OCI-LY3 (cell line): ENCODE data around the gene DOCK2.

Experiments used
- CTCF ChIP-seq: fragments of 200-600, 300-600 bp; sonication (generic); IDR thresholded peaks from 2 replicates; pipeline ENCODE4 v1.5.1; 2014; ENCODE audit warnings: antibody characterized with exemption, low read length, low read depth
- EZH2phosphoT487 ChIP-seq: fragments of 200-600 bp; shearing (Covaris generic); IDR thresholded peaks from 2 replicates; pipeline ENCODE4 v1.6.1; 2018; ENCODE audit warnings: antibody characterized with exemption, mixed run types, low read depth

DNA sequence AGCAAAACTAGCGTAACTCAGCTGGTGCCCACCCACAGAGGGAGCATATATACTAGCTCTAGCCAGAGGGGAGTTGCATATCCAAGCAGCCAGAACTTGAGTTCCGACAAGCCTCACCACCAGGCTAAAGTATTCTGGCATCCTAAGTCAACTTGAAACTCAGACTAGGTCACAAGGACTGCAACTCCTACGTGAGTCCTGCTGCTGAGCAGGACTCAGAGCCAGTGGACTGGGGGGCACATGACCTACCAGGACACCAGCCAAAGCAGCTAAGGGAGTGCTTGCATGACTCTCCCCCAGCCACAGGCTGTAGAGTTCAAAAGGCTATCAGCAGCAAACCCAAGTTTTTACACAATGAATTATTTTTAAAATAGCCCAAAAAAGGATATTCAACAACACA lies 27.4 kb upstream of the DOCK2 start:
- TF ChIP-seq CTCF (no peak), EZH2phosphoT487 (no peak)
